ENCODE results near the gene NEMP2.

- TF ChIP-seq ESRRG (CRISPR knock-in tag; IDR thresholded peaks at IDR 0.05) (no peak), SNAI2 (CRISPR knock-in tag; IDR thresholded peaks at IDR 0.05) (no peak)
Observed at GRCh38 chr2:190517468-190517867, 17.1 kb downstream of the NEMP2 start.
